A204.1 (cell line): ENCODE data around the gene PSMD7.

Experiments
- FAIRE-seq: peaks from 2 replicates; lab custom pipeline; 2012; peaks lifted over from hg19 to GRCh38; lab: Jason Lieb, UNC

PSMD7 gene

DNA sequence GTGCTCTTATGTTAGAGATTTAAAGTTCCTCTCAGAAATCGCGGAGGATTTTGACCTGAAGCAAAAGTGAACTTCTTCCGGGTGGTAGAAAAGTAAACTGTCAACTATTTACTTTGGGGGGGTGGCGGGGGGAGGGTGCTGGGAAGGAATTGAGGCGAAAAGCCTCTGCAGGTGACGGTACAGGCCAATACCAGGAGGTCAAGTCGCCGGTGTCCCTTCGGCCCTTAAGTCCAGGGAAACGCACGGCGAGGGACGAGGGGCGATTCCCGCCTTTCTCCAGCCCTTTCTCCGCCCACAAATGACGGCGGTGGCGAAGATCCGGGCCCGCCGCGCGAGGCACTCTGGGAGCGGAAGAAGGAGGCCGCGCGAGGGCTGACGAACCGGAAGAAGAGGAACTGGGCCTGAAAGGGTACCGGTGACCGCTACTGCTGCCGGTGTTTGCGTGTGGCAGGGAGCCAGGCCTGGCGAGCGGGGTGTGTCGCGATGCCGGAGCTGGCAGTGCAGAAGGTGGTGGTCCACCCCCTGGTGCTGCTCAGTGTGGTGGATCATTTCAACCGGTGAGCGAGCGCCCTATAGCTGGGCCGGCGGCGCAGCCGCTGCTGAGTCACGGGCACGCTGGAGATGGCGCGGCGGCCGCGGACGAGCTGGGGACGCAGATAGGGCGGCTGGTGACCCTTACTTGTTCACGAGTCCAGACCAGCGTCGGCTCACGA, at the start of gene PSMD7:
Gene PSMD7 (plus strand): TSS at position 383 of the 713 bp plus-strand sequence. CDS start 101 bp downstream, at position 484.
- FAIRE-seq = peak; percentile 65

DNA sequence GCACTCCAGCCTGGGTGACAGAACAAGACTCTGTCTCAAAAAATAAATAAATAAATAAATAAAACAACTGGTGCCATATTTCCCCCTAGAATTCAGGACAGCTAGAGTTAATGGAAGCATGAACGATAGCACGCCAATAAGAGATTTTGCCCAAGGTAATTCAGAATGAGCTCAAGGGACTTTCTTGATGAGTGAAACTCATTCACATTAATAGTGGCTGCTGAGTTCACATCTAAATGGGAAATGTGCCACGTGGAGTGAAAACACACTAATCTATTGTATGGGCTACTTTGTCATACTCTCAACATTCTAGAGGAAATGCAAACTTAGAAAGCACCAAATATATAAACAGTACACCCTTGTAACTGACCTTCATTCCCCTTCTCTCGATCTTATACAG, 47.4 kb upstream of the PSMD7 start:
- FAIRE-seq = no peak

DNA sequence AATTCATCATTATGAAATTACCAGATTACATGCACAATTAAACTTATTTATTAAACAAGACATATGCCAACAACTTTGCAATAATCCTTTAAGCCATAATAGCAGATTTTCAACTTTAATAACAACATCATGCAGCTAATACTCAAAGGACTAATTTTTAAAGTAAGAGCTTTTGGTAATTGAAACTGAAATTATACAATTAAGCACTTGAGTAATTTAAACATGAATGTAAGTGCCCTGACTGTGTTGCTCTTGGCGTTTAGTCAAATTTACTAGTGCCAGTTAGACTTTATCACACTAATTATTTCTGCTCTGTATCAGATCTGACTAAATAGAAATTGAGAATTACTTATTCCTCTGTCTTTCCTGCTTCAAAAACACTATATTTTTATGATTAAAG, 46.8 kb upstream of the PSMD7 start:
- FAIRE-seq = no peak

DNA sequence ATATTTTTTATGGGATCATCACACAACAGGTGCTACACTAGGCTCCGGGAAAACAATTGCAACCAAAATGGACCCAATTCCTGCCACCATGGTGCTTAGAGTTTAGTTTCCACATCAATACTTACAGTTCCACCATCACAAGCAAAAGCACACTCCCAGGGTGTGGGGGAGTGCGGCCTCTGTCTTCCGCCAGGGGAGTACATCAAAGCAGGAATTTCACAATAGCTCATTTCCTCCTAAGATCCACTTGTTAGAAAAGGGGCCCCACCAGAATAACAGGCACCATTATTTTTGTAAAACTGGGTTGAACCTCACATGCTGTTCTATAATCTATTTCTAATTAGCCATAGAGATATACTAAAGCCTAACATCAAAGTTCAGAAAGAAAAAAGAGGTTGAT, 44.3 kb upstream of the PSMD7 start:
- no peak for FAIRE-seq

DNA sequence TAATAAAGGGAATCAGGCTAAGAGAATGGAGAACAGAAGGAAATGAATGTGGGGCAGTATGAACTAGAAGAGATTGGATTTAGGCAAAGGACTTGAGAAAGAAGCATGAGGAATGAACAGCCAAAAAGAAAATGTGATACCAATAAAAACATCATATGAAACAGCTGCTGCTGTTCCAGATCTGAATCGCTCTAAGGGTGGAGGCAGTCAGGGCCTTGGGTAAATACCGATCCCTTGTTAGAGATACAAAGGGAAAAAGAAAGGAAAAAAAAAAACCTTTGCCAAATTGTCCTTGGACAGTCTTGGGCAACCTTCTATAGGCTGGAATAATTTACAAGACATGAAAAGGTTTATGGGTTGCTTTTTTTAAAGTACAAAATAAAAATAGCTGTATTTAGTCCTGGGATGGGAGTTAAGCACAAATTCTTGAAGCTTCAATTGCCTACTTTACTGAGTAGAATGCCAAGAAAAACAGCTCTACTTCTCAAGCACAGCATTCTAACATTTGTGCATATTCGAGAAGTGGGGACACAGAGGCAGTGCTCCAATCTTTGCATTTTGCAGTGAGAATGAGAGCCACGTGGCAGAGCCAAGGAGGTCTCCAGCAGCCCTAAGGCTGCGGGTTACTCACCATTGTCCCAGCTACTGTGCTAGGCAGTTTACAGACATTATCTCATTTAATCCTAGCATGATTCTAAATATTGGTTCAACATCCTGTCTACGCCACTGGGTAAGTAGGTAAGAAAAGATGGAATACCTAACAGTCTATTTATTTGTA, 43.3 kb upstream of the PSMD7 start:
- FAIRE-seq = no peak

DNA sequence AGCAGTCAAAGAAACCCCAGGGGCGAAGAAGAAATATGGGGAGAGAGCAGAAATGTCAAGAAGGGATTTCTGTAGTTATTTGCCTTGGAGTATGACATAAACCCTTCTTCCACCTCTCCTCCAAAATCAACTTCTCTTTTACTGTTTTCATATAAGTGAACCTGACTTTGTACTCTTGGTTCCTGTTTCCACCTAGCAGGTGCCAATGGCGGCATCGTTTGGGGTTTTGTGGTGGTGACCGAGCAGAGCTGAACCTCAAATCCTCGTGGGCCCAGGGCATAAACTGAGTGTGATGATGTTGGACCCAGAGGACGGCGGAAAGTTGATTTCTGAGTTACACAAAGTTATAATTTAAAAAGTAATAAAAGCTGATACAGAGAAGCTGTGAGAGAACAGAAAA, 39.6 kb upstream of the PSMD7 start:
- no peak for FAIRE-seq

DNA sequence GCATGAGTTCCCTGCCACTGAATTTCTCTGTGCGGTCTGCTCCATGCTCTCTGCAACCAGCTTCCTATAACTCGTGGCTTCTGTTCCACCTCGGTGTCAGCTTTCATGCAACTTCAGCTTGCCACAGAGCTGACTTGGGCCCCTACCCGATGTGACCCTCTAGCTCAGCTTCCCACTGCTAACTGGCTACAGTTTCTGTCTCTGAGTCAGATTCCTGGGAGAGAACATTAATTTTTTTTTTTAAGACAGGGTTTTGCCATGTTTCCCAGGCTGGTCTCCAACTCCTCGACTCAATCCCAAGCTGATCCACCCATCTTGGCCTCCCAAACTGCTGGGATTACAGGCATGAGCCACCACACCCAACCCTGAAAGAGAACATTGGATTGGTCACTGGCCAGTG, 35.5 kb upstream of the PSMD7 start:
- FAIRE-seq = no peak

DNA sequence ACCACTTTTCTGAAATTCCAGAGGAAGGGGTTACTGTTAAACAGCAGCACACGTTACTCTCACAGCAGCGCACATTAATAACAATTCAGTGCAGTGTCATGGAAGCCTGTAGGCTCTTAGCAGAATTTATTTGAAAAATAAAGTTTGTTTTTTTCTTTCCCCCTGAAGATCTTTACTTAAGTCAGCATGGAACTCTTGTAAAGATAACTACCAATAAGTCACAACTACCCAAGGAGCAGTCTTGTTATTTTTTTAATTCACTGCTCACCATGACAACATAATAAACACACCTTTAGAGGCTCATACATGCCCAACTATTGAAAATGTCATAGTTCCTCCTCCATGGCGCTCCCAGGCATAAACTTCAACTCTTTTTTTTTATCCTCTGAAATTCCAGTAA, 31.8 kb upstream of the PSMD7 start:
- no peak for FAIRE-seq

DNA sequence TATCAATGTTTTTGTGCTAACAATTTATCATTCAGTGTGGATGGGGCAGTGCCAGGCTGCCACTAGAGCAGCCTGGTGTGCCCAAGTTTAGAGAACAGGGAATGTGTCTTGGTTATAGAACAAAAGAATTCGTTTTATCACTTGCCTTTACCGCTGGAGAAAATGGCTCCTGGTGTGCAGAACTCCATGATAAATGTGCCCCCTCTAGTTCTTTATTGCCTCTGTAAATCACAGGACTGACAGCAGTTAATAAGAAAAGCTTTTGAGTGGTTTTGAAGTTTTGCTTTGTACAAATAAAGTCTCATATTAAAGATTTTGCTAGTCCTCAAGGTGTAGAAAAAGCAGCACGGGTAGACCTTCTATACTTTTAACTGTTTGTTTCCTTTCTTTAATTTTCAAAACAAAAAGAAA, 28.2 kb upstream of the PSMD7 start:
- FAIRE-seq = no peak

DNA sequence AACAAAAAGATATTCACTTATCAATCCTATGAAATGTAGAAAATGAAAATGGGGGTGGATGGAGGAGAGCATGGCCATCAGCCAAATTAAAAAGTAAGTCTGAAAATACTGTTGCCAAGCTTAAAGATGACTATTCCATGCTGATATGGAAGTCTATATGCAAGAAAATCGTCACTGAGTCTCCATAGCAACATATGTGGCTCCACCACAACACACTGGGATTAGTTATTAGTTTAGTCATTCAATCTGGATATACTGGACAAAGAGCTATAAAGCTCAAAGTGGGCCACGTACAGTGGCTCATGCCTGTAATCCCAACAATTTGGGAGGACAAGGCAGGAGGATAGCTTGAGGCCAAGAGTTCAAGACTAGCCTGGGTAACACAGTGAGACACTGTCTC, 24.7 kb upstream of the PSMD7 start:
- FAIRE-seq = no peak

DNA sequence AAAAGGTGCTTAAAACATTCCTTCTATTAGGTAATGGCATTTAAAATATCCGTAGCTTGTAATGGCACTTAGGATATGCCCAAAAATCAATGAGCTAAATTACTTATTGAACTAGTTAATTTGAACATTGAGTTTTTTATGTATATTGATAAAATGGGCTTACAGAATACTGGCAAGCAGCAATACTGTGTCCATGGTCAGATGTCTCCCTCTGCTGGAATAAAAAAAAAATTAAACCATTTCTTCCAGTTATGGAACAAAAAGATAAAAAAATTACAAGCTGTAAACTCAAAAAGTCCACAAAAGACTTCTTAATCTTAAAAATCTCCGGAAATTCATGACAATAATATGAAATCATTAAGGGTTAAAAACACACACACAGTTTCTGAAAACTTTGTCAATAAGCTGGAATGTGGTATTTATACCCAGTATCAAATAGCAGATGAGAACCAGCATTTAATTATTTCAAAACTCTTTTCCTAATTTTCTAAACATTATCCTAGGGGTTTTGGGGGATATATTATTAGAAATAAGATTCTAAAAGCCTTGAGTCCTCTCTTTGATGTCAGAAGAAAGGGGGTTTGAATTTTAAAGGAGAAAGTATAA, 21.5 kb upstream of the PSMD7 start:
- FAIRE-seq = peak; percentile 95

DNA sequence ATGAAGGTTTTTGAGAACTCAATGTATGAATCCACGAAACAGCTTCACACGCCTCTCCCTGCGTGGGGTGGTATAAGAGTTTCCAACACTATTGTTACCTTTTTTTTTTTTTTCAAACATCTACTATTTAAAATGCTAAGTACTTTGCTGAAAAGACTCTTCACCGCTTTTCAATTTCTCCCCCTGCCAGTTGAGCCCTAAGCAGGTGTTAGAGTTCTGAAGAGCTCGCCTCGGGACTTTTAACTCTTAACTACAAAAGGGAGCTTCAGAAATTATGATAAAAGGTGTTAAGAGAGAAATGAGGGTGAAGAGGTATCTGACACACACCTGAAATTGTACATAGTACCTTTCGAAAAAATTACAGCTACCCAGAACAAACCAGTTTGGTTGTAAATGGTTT, 20.9 kb upstream of the PSMD7 start:
- no peak for FAIRE-seq

DNA sequence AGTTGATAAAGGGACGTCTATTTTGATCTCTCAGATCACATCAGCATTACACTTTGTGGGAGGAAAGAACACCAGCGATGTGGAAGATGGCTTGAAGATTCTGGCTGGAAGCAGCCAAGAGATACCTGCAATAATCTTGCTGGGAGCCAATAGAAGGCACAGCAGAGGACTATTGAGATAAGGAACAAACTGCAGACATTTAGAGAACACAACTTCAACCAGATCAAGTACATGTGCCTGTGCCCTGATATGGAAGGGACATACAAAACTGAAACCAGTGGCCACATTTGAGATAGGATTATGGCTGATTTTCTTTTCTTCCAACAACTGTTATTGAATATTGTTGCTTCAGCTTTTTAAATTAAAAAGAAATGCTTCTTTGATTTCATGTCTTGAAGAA, 18.6 kb upstream of the PSMD7 start:
- no peak for FAIRE-seq

DNA sequence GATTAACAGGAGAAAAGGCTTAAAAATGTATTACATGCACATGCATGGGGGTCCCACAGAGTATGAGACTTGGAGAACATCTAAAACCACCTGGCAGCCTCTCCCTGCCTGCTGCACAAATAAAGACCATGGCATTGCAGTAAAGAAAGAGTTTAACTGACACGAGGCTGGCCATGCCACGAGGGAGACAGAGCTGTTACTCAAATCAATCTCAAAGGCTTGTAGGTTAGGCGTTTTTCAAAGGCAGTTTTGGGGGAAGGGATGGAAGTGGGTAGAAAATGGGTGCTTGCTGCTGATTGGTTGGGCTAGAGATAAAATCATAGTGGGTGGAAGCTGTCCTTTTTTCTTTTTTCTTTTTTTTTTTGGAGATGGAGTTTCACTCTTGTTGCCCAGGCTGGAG, 17.3 kb upstream of the PSMD7 start:
- FAIRE-seq = no peak

DNA sequence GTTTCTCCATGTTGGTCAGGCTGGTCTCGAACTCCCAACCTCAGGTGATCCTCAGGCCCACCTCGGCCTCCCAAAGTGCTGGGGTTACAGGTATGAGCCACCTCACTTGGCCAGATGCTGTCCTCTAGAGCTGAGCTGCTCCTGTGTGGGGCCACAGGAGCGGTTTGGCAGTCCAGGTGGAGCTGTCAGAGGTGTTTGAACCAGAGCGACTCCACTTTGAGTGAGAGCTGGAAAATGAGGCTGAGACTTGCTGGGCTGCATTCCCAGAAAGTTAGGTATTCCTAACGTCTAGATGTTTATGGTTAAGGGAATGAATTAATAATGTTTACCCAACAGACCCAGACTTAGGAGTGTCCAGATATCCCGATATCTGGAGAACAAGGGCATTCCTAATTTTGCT, 16.8 kb upstream of the PSMD7 start:
- no peak for FAIRE-seq

DNA sequence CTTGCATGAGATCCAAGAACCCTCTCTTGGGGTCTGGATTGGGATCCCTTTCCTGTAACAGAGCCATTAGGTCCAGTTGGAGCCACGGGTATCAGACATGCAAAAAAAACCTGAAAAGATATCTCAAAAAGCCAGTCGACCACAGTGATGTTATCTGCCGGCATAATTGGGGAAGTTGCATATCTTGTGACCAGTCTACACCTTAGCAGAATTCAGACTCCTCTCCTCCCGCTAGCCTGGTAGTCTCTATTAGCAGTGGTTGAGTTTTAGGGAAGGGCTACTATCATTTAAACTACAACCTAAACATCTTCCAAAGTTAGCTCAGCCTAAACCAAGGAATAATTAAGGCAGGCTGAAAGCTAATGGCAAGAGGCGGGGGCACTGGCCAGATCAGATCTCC, 16.2 kb upstream of the PSMD7 start:
- FAIRE-seq = no peak

DNA sequence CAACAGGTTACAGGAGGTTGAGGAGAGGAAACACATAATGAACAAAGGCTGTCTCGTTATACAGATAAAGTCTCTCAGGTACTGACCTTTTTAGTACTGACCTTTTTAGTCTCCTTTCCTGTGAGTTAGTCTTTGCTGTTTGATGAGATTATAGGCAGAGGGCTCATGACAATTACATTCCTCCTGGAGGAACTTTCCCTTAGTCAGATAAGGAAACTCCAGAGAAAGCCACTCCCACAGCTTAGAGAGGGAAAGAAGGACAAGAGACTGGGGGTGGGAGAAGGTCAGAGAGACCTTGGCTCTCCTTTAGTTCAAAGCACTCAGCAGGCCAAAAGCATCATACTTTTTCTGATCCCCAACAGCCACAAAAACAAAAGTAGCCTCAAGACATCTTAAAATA, 15.3 kb upstream of the PSMD7 start:
- FAIRE-seq = no peak

DNA sequence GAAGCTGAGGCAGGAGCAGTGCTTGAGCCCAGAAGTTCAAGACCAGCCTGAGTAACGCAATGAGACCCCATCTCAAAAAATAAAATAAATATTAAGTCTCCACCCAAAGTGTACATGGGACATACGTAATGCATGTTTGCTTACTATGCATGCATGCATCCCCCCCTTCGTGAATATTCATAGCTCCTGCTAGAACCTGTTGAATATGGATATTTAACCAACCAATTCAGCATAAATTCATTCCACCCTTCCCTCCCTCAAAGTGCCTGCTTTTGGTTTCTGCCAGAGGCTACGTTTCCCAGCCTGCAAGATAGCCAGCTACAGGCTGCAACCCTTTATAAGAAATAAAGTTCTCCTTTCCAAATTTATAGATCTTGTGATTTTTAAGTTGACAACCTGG, 12.9 kb upstream of the PSMD7 start:
- FAIRE-seq = no peak

DNA sequence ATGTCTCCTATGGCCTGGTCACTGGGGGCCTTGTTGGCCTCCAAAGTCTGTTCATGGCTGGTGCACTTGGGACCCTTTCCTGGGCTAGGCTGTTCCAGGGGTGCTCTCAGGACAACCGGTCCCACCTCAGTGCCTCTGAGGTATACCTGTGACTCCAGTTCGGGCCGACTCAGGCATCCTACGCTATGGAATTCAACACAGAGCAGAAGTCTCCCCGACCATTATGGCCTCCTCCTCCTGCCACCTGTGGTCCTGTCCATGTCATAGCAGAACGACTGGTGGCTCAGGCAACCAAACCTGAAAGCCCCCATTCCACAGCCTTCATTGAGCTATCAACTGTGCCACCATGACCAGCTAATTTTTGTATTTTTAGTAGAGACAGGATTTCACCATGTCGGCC, 8.5 kb upstream of the PSMD7 start:
- FAIRE-seq = no peak

DNA sequence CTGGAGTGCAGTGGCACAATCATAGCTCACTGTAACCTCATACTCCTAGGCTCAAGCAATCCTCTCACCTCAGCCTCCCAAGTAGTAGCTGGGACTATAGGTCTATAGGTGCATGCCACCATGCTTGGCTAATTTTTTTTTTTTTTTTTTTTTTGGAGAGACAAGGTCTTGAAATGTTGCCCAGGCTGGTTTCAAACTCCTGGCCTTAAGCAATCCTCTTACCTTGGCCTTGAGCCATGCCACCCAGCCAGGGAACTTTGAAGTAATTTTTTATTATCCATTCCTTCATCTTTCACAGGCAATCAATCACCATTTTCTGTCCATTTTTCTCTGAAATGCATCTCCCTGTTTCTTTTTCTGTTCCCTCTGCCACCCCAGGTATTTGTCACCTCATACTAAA, 6.3 kb upstream of the PSMD7 start:
- no peak for FAIRE-seq

DNA sequence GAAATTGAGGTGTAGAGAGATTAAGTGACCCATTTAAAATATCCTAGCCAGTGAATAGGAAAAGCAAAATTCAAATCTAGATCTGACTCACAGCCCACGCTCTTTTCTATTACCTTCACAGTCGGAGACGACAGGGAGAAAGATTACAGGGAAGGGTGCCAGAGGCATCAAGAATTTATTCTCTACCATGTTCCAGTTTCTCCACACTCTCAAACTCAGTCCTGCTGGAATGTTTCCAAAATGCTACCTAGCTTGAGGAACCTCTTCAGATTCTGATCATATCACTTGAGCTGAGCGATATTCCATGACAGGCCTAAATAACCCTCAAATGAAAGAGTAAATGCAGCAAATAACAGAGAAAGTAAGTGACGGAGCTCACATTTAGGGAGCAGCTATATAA, 5.4 kb upstream of the PSMD7 start:
- no peak for FAIRE-seq

DNA sequence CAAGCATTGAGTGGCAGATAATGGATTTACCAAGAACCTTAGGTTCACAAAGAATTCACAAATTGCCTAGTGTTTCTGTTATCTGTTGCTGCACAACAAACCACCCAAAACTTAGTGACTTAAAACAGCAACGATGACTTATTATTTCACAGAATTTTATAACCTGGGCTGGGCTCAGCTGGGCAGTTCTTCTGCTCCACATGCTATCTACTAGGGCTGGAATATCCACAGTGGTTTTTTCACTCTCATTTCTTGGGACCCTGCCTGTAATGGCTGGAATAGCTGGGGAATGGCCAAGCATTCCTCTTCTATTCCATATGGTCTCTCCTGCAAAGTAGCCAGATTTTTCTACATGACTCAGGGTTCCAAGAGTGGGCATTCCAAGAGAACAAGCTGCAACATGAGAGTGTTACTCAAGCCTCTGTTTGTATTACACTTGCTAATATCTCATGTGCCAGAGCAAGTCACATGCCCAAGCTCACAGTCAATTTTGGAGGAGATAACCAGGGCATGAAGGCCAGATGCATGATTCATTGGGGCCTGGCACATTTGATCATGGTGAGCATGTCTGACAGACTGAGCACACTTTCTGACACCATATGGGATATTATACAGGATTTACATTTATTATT, 4.9 kb upstream of the PSMD7 start:
- no peak for FAIRE-seq

DNA sequence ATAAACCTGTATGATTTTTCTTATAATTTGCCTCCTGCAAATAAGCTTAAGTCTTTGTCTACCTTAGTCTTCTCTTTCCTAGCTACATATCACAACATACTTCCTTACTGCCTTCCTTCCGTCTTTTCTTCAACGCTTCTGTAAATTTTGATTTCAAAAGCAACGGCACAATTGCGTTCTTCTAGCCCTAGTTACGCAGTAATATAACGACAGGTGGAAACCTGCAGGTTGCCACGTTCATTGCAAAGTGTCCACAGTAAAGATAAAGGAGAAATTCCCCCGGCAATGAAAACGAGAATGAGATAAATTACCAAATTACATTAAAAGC, 546 bp upstream of the PSMD7 start:
- no peak for FAIRE-seq
